HepG2 (cell line): ENCODE data around the gene ZNF394. TPM values are rescaled to one million over a fixed set of nuclear protein-coding genes. Genes with fewer than 3 reads are reported as not detected.

Experiments
- ADNP ChIP-seq: sonication (generic); formaldehyde crosslinking; IDR thresholded peaks from 2 replicates; pipeline ENCODE4 v1.4.0; 2020; ENCODE audit warnings: missing genetic modification reagents
- ARID2 ChIP-seq: sonication (generic); formaldehyde crosslinking; IDR thresholded peaks from 2 replicates; pipeline ENCODE4 v1.8.1; 2022; ENCODE audit warnings: mild to moderate bottlenecking, missing genetic modification reagents, borderline replicate concordance
- CEBPG ChIP-seq: IDR thresholded peaks from 2 replicates; pipeline ENCODE4 v1.6.1; 2016
- IRF1 ChIP-seq: sonication (generic); formaldehyde crosslinking; IDR thresholded peaks from 2 replicates; pipeline ENCODE4 v1.4.0; 2020; ENCODE audit warnings: low read depth, mild to moderate bottlenecking, missing genetic modification reagents
- KDM3A ChIP-seq: IDR thresholded peaks from 2 replicates; pipeline ENCODE4 v1.6.1; 2018; ENCODE audit warnings: low read depth, missing compliant biosample characterization
- PAX8 ChIP-seq: sonication (generic); formaldehyde crosslinking; IDR thresholded peaks from 2 replicates; pipeline ENCODE4 v1.8.0; 2022; ENCODE audit warnings: mild to moderate bottlenecking, missing genetic modification reagents, borderline replicate concordance
- POGZ ChIP-seq: sonication (generic); formaldehyde crosslinking; IDR thresholded peaks from 2 replicates; pipeline ENCODE4 v1.4.0; 2020; ENCODE audit warnings: mild to moderate bottlenecking, missing genetic modification reagents
- PPARG ChIP-seq: conservative IDR thresholded peaks from 2 replicates; pipeline ENCODE4 v1.6.1; 2016; ENCODE audit warnings: missing biosample characterization, missing genetic modification reagents
- PREB ChIP-seq: sonication (generic); formaldehyde crosslinking; IDR thresholded peaks from 2 replicates; pipeline ENCODE4 v1.4.0; 2020; ENCODE audit warnings: missing genetic modification reagents
- SMC3 ChIP-seq: IDR thresholded peaks from 2 replicates; pipeline ENCODE4 v1.6.1; 2011; ENCODE audit warnings: low read length, improper control_type of control experiment
- SRSF4 ChIP-seq: fragments of 200-400 bp; formaldehyde crosslinking; IDR thresholded peaks from one replicate; pipeline ENCODE4 v1.6.1; 2018; ENCODE audit warnings: mild to moderate bottlenecking, low read depth, low read length, moderate library complexity; ENCODE audit not compliant: poor library complexity, severe bottlenecking
- TOE1 ChIP-seq: sonication (generic); formaldehyde crosslinking; IDR thresholded peaks from 2 replicates; pipeline ENCODE4 v1.4.0; 2020; ENCODE audit warnings: mild to moderate bottlenecking, missing genetic modification reagents
- ZBTB3 ChIP-seq: sonication (generic); formaldehyde crosslinking; IDR thresholded peaks from 2 replicates; pipeline ENCODE4 v1.4.0; 2020; ENCODE audit warnings: low read depth, mild to moderate bottlenecking, moderate library complexity, missing genetic modification reagents, borderline replicate concordance
- ZFP36 ChIP-seq: fragments of 150-350 bp; IDR thresholded peaks from 2 replicates; pipeline ENCODE4 v1.6.1; 2018; ENCODE audit warnings: borderline replicate concordance, low read length, low read depth; ENCODE audit not compliant: partially characterized antibody
- ZNF101 ChIP-seq: sonication (generic); formaldehyde crosslinking; IDR thresholded peaks from 2 replicates; pipeline ENCODE4 v1.4.0; 2020; ENCODE audit warnings: mild to moderate bottlenecking, low read depth, missing genetic modification reagents, borderline replicate concordance
- ZNF180 ChIP-seq: sonication (generic); formaldehyde crosslinking; IDR thresholded peaks from 2 replicates; pipeline ENCODE4 v1.4.0; 2020; ENCODE audit warnings: low read depth, missing genetic modification reagents, borderline replicate concordance
- ZNF232 ChIP-seq: sonication (generic); formaldehyde crosslinking; IDR thresholded peaks from 2 replicates; pipeline ENCODE4 v1.4.0; 2020; ENCODE audit warnings: missing genetic modification reagents, borderline replicate concordance
- ZNF234 ChIP-seq: sonication (generic); formaldehyde crosslinking; conservative IDR thresholded peaks from 2 replicates; pipeline ENCODE4 v1.5.1; 2020; ENCODE audit warnings: mild to moderate bottlenecking, missing genetic modification reagents
- ZNF263 ChIP-seq: sonication (generic); formaldehyde crosslinking; IDR thresholded peaks from 2 replicates; pipeline ENCODE4 v1.4.0; 2020; ENCODE audit warnings: missing genetic modification reagents
- ZNF564 ChIP-seq: sonication (generic); formaldehyde crosslinking; IDR thresholded peaks from 2 replicates; pipeline ENCODE4 v1.8.1; 2023; ENCODE audit warnings: mild to moderate bottlenecking, missing genetic modification reagents
- ZNF577 ChIP-seq: sonication (generic); formaldehyde crosslinking; IDR thresholded peaks from 2 replicates; pipeline ENCODE4 v1.4.0; 2020; ENCODE audit warnings: mild to moderate bottlenecking, low read depth, missing genetic modification reagents, borderline replicate concordance
- ZNF589 ChIP-seq: sonication (generic); formaldehyde crosslinking; conservative IDR thresholded peaks from 2 replicates; pipeline ENCODE4 v1.8.0; 2022; ENCODE audit warnings: mild to moderate bottlenecking, moderate library complexity, missing genetic modification reagents
- polyA plus RNA-seq, 8 experiments: library from polyadenylated mRNA; depleted of rRNA in 3 of 8; stranded (reverse) in 7 of 8; unstranded in 1 of 8; fragments of >200 nt; fragmentation: Illumina TruSeq in 4 of 8; extraction: Trizol in 4 of 8; gene quantifications; 2 replicates each; pipeline versions ENCODE4 v1.2.1 to v1.2.3, GENCODE V29; 2011 to 2016; ENCODE audit warnings: low read depth in 4 of 8, missing spikeins in 1 of 8, mixed read lengths in 1 of 8; ENCODE audit not compliant: insufficient read depth in 1 of 8
- total RNA-seq, 5 experiments: library from RNA; depleted of rRNA; stranded (reverse); fragments of >200 nt; fragmentation: Illumina TruSeq; extraction: Trizol; gene quantifications; 2 replicates each; pipeline ENCODE4 v1.2.3, GENCODE V29; 2016; ENCODE audit warnings: low read depth in 1 of 5
- TF ChIP-seq, protein P1 (sequence below): sonication (generic); formaldehyde crosslinking; IDR thresholded peaks from 2 replicates; pipeline ENCODE4 v1.5.0; 2020; ENCODE audit warnings: mild to moderate bottlenecking, missing genetic modification reagents
- TF ChIP-seq, protein P2 (sequence below): sonication (generic); formaldehyde crosslinking; IDR thresholded peaks from 2 replicates; pipeline ENCODE4 v1.8.0; 2022; ENCODE audit warnings: missing genetic modification reagents, mild to moderate bottlenecking, borderline replicate concordance
- TF ChIP-seq, protein P3 (sequence below): sonication (generic); formaldehyde crosslinking; IDR thresholded peaks from 2 replicates; pipeline ENCODE4 v1.8.1; 2023; ENCODE audit warnings: missing genetic modification reagents, mild to moderate bottlenecking, borderline replicate concordance
- TF ChIP-seq, protein P4 (sequence below): IDR thresholded peaks from 2 replicates; pipeline ENCODE4 v1.6.1; 2016; ENCODE audit warnings: mild to moderate bottlenecking, missing biosample characterization, missing genetic modification reagents

ZNF394 gene
- total and polyA plus RNA-seq, 2 of the 13 experiments (the other 11 are each of a cell fraction or from before 2014, with no cell fraction given) = 7.8 to 19.6 TPM

GRCh38 chr7:99504603-99505323 lies 4.7 kb upstream of the ZNF394 start, which contains the start of gene ZKSCAN5 (continued):
- no peak for TF ChIP-seq SMC3
- TF ChIP-seq, protein P1, sequence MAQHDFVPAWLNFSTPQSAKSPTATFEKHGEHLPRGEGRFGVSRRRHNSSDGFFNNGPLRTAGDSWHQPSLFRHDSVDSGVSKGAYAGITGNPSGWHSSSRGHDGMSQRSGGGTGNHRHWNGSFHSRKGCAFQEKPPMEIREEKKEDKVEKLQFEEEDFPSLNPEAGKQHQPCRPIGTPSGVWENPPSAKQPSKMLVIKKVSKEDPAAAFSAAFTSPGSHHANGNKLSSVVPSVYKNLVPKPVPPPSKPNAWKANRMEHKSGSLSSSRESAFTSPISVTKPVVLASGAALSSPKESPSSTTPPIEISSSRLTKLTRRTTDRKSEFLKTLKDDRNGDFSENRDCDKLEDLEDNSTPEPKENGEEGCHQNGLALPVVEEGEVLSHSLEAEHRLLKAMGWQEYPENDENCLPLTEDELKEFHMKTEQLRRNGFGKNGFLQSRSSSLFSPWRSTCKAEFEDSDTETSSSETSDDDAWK (CRISPR knock-in tag) = no peak
- TF ChIP-seq, protein P2, sequence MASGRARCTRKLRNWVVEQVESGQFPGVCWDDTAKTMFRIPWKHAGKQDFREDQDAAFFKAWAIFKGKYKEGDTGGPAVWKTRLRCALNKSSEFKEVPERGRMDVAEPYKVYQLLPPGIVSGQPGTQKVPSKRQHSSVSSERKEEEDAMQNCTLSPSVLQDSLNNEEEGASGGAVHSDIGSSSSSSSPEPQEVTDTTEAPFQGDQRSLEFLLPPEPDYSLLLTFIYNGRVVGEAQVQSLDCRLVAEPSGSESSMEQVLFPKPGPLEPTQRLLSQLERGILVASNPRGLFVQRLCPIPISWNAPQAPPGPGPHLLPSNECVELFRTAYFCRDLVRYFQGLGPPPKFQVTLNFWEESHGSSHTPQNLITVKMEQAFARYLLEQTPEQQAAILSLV (CRISPR knock-in tag) = peak; percentile 56; the same call in 1 of the 2 replicates
- peak; percentile 28; the same call in 1 of the 2 replicates for TF ChIP-seq POGZ (CRISPR knock-in tag)
- TF ChIP-seq KDM3A (CRISPR knock-in tag) = no peak
- peak; percentile 47; the same call in 1 of the 2 replicates for TF ChIP-seq CEBPG (CRISPR knock-in tag)
- TF ChIP-seq SRSF4 = no peak
- no peak for TF ChIP-seq ZNF101 (CRISPR knock-in tag)
- no peak for TF ChIP-seq ADNP (CRISPR knock-in tag)
- TF ChIP-seq IRF1 = no peak
- no peak for TF ChIP-seq PPARG
- TF ChIP-seq ZNF564 = peak; percentile 62; the same call in 1 of the 2 replicates
- TF ChIP-seq ZNF234 = no peak; the same call in 1 of the 2 replicates
- TF ChIP-seq ZFP36 = no peak
- no peak for TF ChIP-seq ZNF577 (CRISPR knock-in tag)
- TF ChIP-seq ARID2 (CRISPR knock-in tag) = no peak
- TF ChIP-seq ZNF180 = no peak
- TF ChIP-seq, protein P3, sequence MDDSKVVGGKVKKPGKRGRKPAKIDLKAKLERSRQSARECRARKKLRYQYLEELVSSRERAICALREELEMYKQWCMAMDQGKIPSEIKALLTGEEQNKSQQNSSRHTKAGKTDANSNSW (CRISPR knock-in tag) = no peak
- TF ChIP-seq PREB (CRISPR knock-in tag) = no peak
- TF ChIP-seq ZNF232 (CRISPR knock-in tag) = no peak
- no peak for TF ChIP-seq ZBTB3 (CRISPR knock-in tag)
- no peak for TF ChIP-seq ZNF263 (CRISPR knock-in tag)
- no peak for TF ChIP-seq ZNF589 (CRISPR knock-in tag)
- no peak for TF ChIP-seq TOE1 (CRISPR knock-in tag)
- TF ChIP-seq, protein P4, sequence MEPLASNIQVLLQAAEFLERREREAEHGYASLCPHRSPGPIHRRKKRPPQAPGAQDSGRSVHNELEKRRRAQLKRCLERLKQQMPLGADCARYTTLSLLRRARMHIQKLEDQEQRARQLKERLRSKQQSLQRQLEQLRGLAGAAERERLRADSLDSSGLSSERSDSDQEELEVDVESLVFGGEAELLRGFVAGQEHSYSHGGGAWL (CRISPR knock-in tag) = no peak
- no peak for TF ChIP-seq PAX8
